IPS-15b (cell line): ENCODE data around the gene PDZRN4.

Source experiments
- H3K27me3 ChIP-seq: one replicate; pipeline ENCODE4 v1.6.1; 2013; ENCODE audit warnings: low read length; ENCODE audit not compliant: control insufficient read depth, insufficient read depth
- H3K36me3 ChIP-seq: one replicate; pipeline ENCODE4 v1.6.1; 2013; ENCODE audit warnings: low read length; ENCODE audit not compliant: control insufficient read depth, insufficient read depth
- H3K4me1 ChIP-seq: one replicate; pipeline ENCODE4 v1.6.1; 2013; ENCODE audit warnings: mild to moderate bottlenecking, low read length; ENCODE audit not compliant: control insufficient read depth, insufficient read depth
- H3K4me3 ChIP-seq: one replicate; pipeline ENCODE4 v1.5.1; 2013; ENCODE audit warnings: low read depth, low read length
- H3K9ac ChIP-seq: one replicate; pipeline ENCODE4 v1.6.1; 2013; ENCODE audit warnings: low read depth, mild to moderate bottlenecking, low read length
- H3K9me3 ChIP-seq: one replicate; pipeline ENCODE4 v1.6.1; 2013; ENCODE audit warnings: mild to moderate bottlenecking, low read length; ENCODE audit not compliant: control insufficient read depth, insufficient read depth

The PDZRN4 gene

DNA sequence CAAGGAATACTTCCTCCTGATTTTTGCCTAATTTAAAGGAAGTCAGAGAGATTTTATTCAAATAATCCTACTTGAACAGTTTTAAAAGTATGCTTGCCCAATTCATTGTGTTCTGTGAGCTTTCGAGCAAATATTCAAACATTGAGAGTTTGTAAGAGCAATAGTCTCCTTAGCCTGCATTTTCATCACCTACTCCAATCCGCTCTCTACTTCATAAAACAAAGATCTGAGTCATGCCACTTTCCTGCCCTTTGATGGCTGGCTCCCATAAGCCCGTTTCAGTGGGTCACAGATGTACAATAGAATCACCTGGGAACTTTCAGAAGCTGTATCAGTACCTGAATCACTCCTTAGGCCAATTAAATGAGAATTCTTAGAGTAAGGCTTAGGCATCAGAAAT lies 319.2 kb downstream of the PDZRN4 start:
- Histone ChIP-seq H3K9me3 (no peaks in the 10 kb centered on the region), H3K36me3 (no peaks in the 10 kb centered on the region), H3K9ac (no peak overlapping the region), H3K4me3 (no peak overlapping the region), H3K4me1 (no peaks in the 10 kb centered on the region), H3K27me3 (no peaks in the 10 kb centered on the region)

DNA sequence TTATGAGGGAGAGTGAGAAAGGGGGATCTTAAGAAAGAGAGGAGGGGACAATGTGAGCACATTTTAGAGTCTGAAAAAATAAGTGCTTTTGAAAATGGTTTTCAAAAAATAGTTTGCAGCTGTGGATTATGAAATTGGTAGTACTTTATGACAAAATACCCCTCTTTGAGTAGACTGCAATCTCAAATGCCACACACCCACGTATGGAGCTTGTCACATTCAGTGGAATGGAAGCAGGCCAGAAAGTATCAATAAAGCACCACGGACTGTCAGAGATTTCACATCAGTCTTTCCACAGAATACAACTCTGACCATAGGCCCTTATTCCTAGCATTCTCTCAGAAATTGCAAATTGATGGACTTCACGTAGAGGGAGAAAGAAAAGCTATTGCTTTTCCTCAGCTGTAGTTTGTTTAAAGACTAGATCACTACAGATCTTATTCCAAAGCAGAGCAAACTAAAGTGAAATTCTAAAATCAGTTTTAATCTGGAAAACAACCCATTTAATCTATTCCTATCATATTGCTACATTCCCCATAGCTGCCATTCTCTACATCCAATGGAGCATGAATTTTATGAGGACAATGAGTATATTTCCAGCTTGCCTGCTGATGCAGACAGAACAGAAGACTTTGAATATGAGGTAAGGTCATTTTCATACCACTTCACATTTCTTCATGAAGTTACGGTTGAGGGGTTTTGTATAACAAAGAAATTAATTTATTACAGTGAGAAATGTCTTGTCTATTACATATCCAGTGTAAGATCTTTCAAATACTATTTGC lies 321.3 kb downstream of the PDZRN4 start:
- Histone ChIP-seq H3K4me1 (no peaks in the 10 kb centered on the region), H3K9me3 (no peaks in the 10 kb centered on the region), H3K27me3 (no peaks in the 10 kb centered on the region), H3K9ac (no peak overlapping the region), H3K4me3 (no peak overlapping the region), H3K36me3 (no peaks in the 10 kb centered on the region)

- no peak overlapping the region for H3K4me3 ChIP-seq
- H3K9ac ChIP-seq, result no peak overlapping the region
- H3K9me3 ChIP-seq, result no peaks in the 10 kb centered on the region
- H3K36me3 ChIP-seq, result no peaks in the 10 kb centered on the region
- no peaks in the 10 kb centered on the region for H3K4me1 ChIP-seq
- H3K27me3 ChIP-seq, result no peaks in the 10 kb centered on the region
These were observed 322.4 kb downstream of the PDZRN4 start for GRCh38 chr12:41510470-41510869.

DNA sequence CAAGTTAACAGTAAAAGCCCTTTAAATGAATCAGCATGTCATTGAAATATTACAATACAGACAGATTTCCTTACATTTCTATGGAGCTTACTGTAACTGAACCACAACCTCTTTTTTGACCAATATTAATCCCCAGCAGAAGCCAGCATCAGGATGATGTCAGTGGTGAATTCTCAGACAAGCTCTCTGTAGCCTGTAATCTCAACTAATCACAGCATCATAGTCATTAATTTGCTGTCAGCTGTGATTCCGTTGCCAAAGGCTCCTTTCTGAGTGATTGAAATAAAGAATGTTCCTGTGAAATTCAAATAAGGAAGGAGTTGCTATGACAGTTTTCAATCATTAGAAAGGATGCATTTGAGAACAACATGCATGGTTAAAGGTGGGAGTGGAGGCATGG lies 323.1 kb downstream of the PDZRN4 start:
- Histone ChIP-seq H3K4me1 (no peaks in the 10 kb centered on the region), H3K27me3 (no peaks in the 10 kb centered on the region), H3K36me3 (no peaks in the 10 kb centered on the region), H3K9me3 (no peaks in the 10 kb centered on the region), H3K4me3 (no peak overlapping the region), H3K9ac (no peak overlapping the region)

- H3K4me1 ChIP-seq, result no peaks in the 10 kb centered on the region
- no peaks in the 10 kb centered on the region for H3K36me3 ChIP-seq
- no peak overlapping the region for H3K4me3 ChIP-seq
- H3K9me3 ChIP-seq, result no peaks in the 10 kb centered on the region
- H3K9ac ChIP-seq, result no peak overlapping the region
- H3K27me3 ChIP-seq, result no peaks in the 10 kb centered on the region
These were observed 324.4 kb downstream of the PDZRN4 start for GRCh38 chr12:41512497-41512896.

GRCh38 chr12:41514021-41514777 lies 326.1 kb downstream of the PDZRN4 start:
- no peak overlapping the region for H3K4me3 ChIP-seq
- H3K9ac ChIP-seq, result no peak overlapping the region
- no peaks in the 10 kb centered on the region for H3K36me3 ChIP-seq
- H3K4me1 ChIP-seq, result no peaks in the 10 kb centered on the region
- no peaks in the 10 kb centered on the region for H3K27me3 ChIP-seq
- H3K9me3 ChIP-seq, result no peaks in the 10 kb centered on the region

- no peaks in the 10 kb centered on the region for H3K36me3 ChIP-seq
- no peak overlapping the region for H3K9ac ChIP-seq
- H3K4me3 ChIP-seq, result no peak overlapping the region
- H3K4me1 ChIP-seq, result no peaks in the 10 kb centered on the region
- no peaks in the 10 kb centered on the region for H3K9me3 ChIP-seq
- no peaks in the 10 kb centered on the region for H3K27me3 ChIP-seq
These were observed 326.8 kb downstream of the PDZRN4 start for GRCh38 chr12:41514907-41515306.

- H3K9me3 ChIP-seq, result no peaks in the 10 kb centered on the region
- no peak overlapping the region for H3K4me3 ChIP-seq
- no peak overlapping the region for H3K9ac ChIP-seq
- no peaks in the 10 kb centered on the region for H3K36me3 ChIP-seq
- no peaks in the 10 kb centered on the region for H3K4me1 ChIP-seq
- no peaks in the 10 kb centered on the region for H3K27me3 ChIP-seq
These were observed 327.8 kb downstream of the PDZRN4 start for GRCh38 chr12:41515953-41516352.

DNA sequence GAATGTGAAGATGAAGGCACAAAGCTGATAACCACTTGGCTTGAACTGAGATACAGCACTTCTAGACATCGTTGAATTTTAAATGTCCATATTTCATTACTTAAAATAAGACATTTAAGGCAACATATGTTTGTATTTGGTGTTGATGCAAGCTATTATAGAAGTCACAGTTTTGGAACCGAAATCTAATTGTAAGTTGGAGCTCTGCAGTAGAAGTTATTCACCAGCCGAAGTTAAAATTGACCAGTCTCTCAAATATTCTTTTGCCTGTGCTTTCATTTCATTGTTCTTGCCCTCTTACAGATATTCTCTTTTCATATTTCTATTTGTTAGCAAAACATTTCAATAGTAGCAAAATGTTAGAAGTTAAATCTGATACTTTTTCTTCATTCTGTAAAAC lies 332.7 kb downstream of the PDZRN4 start:
- Histone ChIP-seq H3K27me3 (no peaks in the 10 kb centered on the region), H3K9ac (no peak overlapping the region), H3K9me3 (no peaks in the 10 kb centered on the region)

DNA sequence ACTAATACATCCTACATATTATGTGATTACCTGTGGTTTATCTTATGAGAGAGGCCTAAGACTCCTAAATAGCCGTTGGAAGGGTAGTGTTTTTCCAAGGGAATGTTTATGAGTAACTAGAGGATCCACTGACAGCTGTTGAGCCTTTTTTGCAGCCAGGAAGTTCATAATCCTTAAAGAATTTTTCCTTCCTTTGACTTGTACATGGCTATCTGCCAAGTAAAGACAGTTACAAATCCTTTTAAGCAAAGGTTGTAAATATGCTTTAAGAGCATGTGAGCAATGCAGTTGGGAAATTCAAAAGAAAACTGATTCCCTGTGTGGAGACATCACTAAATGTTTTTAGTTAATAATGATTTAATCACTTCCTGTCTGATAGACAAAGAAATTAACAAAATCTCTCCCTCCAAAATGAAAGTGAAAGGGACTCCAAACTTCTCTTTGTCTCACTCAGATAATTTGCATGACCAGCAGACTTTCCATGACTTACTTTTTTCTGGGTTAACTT lies 333.8 kb downstream of the PDZRN4 start:
- Histone ChIP-seq H3K9ac (no peak overlapping the region), H3K9me3 (no peaks in the 10 kb centered on the region), H3K36me3 (no peaks in the 10 kb centered on the region), H3K4me3 (no peak overlapping the region), H3K27me3 (no peaks in the 10 kb centered on the region), H3K4me1 (no peaks in the 10 kb centered on the region)

More for the DNA sequence above, 332.7 kb downstream of the PDZRN4 start:
- H3K36me3 ChIP-seq, result no peaks in the 10 kb centered on the region
- H3K4me3 ChIP-seq, result no peak overlapping the region
- no peaks in the 10 kb centered on the region for H3K4me1 ChIP-seq

DNA sequence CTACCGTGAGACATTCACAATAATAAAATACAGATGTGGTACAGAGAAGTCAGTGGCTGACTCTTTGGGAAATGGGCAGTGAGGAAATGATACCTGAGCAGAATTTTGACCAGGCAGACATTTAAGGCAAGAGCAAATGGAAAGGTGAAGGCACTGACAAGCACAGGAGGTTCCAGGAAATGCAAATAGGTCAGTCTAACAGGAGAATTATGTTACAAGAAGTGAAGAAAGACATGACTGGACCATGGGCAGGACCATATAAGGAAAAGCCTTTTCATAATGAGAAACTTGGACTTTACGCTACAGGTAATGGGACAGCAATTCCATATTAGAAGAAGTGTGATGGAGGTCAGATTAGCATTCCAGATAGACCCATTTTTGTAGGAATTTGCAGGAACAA lies 338.9 kb downstream of the PDZRN4 start:
- no peaks in the 10 kb centered on the region for H3K4me1 ChIP-seq
- no peak overlapping the region for H3K4me3 ChIP-seq
- H3K36me3 ChIP-seq, result no peaks in the 10 kb centered on the region
- no peaks in the 10 kb centered on the region for H3K27me3 ChIP-seq
- H3K9me3 ChIP-seq, result no peaks in the 10 kb centered on the region
- no peak overlapping the region for H3K9ac ChIP-seq
